PC-9 (cell line): Measurements from ENCODE around the gene MTHFD1L.

Experiments used
- CTCF ChIP-seq: fragments of 200-600 bp; sonication (generic); conservative IDR thresholded peaks from 2 replicates; pipeline ENCODE4 v1.6.1; 2017; ENCODE audit warnings: mixed run types, antibody characterized with exemption, mild to moderate bottlenecking, moderate library complexity
- EZH2 ChIP-seq: fragments of 200-600 bp; sonication (generic); IDR thresholded peaks from 2 replicates; pipeline ENCODE4 v1.8.0; 2017; ENCODE audit warnings: antibody characterized with exemption, low read depth

DNA sequence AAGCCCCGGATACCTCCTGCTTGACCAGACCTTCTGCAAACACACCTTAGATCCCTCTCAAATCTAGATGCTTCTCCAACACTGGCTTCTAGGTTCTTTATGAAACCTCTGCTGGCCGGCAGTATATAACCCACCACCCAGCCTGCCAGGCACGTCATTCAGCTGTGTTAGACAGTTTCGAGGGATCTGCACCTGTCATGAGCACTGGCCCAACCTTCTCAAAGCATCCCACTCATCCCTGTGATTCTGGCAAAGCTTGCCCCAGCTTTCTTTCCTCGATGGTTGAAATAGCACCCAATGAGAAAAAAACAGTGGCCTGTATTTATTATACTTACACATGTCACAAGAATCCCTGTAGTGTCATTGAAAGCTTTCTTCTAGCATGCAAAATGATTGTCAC lies 157.8 kb downstream of the MTHFD1L start:
- TF ChIP-seq CTCF, result no peak
- no peak for TF ChIP-seq EZH2
